GM20431 (cell line): ENCODE data around the gene KCNQ5.

ENCODE experiments used
- in situ Hi-C: fragments of 300-500 bp; cut with MseI, MboI; formaldehyde crosslinking; loops from one replicate; pipeline ENCODE4 v1.15.0; 2020; ENCODE audit warnings: low sequenced_read_pairs; ENCODE audit not compliant: unreplicated experiment

Gene KCNQ5

DNA sequence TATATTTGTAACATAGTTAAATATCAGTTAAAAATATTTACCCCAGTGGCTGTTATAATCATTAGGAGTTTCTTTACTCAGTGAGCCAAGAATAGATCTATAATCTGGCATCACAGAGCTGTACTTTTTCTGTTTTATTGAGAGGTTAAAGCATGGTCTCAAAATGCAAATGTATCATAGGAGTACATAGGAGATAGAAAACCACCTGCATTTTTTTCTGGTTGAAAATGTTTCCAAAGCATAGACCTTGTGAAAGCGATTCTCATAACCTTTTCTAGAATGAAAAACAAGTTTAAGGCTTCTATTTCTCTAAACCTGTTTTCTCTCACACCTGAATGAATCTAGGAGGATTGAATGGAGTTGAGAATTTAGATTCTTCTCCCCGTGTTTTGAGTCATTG lies 14.4 kb downstream of the KCNQ5 start:
- in situ Hi-C loops: no loop called here

DNA sequence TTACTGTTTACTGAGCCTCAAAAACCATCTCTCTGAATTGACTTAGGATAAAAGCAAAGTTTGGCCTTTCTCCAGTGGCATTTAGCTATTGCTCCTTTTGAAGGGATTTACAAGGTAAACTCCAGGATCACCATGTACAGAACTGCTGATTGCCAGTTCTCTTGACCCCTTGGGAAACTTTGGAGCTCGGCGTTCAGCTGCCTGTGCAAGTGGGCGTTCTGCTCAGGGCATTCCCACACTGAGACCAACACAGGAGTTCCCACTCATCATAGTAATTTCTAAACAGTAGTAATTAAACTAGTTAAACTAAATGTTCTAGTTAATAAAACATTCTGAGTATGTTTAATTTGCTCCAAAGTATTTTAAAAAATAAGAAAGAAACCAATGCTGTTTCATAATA lies 14.9 kb downstream of the KCNQ5 start:
- in situ Hi-C loops: no loop called here

DNA sequence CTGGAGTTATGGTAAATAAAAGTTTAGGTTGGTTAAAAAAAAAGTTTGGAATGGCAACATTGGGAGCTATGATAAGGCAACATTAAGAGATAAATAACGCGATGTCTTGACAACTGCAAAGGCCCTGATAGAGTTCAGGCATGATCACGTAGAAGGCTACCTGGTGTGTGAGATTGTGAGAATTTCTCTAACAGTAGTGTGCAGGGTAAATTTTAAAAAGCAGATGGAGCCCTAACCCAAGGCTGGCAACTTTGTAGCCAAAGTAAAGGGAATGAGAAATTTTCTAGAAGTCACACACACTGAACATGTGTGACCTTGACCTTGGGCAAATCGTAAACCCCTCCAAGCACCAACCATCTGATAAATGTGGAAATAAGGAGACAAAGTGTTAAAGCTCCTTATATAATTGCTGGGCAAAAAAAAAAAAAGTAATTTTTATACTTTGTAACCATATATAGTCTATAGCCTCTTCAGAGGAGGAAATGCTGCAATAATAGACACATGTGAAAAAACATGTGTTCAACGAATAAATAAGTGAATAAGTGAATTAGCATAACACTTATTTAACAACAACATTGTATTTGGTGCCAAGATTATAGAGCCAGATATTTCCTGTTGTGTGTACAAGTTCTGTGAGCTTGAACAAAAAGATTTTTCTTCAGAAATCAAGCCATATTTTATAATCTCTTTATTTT lies 18.2 kb downstream of the KCNQ5 start:
- in situ Hi-C loops: no loop called here

DNA sequence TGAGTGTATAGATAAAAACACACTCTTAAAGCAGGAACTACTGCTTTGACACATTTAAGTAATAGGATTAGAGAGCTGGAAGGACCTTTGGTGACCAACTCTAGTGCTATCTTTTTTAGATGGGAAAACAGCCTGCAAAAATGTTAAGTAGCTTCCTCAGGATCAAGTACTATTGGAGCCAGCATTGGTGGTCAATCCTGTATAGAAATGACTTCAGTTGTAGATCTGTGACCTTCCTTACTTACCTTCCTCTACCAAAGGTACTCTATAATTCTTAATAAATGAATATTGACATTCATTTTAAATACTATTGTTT lies 18.7 kb downstream of the KCNQ5 start:
- in situ Hi-C loops: no loop called here

DNA sequence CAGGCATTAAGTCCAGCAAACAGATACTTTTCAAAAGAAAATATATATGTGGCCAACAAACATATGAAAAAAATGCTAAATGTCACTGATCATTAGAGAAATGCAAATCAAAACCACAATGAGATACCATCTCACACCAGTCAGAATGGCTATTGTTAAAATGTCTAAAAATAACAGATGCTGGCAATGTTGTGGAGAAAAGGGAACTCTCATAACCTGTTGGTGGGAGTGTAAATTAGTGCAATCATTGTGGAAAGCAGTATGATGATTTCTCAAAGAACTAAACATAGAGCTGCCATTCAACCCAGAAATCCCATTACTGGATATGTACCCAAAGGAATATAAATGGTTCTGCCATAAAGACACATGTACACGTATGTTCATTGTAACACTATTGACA lies 20.6 kb downstream of the KCNQ5 start:
- in situ Hi-C loops: no loop called here

DNA sequence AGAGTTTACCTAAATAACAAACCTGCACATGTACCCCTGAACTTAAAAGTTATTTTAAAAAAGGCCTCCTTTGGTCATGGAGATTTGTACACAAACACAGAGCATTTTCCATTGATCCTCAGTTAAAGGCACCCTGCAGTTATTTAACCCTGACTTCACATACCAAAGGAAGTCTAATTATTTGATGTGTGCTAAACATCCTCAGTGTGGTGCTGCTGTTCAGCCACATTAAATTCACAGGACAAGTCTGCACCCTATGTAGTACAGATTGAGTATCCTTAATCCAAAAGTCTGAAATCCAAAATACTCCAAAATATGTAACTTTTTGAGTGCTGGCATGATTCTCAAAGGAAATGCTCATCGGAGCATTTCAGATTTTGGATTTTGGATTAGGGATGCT lies 21.4 kb downstream of the KCNQ5 start:
- in situ Hi-C loops: no loop called here

DNA sequence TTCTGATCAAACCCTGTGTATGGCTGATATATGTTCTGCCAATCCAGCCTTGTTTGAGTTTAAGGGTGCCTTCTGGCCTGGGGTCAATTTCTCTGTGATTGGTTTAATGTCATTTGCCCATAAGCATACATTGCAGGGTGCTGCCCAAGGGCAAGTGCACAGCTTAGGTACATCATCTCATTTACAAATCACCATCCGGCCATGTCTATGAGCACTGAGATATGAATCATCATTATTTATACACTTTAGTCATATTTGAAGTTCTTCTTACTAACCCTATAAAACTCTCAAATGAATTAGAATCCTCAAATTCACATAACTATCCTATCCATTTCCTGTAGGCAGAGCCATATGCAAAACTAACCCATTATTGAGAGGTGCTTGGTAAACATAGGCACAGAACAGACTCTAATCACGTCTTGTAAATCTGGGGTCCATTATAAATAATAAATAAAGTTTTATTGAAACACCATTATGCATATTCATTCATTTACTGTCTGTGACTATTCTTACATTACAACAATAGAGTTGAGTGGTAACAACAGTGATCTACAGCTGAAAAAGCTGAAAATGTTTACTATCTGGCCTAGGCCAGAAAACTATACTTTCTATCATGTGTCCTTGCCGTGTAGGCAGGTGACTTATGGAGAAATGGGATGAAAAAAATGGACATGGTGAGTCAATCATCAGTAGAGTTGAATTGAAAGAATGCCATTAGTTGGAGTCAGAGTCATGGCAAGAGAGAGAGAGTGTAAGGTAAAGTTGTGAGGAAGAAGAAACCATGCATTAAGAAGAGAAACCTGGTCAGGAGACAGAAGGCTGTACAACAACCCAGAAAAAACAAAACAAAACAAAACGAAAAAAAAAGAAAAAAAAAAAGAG lies 25.0 kb downstream of the KCNQ5 start:
- in situ Hi-C loops: no loop called here

DNA sequence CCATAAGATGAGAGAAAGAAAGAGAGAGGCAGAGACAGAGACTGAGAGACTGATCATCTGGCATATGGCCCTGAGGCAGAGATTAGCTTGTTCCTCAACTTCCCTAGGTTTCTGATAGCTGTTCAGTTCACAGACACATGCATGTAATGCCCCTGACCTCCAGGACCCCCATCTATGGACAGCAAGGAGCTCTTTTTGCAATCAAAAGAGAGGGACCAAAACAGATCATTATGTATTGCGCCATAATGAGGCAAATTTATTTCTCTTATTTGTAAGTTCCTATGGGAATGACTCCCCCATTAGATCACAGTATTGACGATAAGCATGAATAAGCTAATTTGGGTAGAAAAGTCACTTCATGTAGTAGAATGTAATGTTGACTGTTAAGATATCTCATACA lies 25.6 kb downstream of the KCNQ5 start:
- in situ Hi-C loops: no loop called here

DNA sequence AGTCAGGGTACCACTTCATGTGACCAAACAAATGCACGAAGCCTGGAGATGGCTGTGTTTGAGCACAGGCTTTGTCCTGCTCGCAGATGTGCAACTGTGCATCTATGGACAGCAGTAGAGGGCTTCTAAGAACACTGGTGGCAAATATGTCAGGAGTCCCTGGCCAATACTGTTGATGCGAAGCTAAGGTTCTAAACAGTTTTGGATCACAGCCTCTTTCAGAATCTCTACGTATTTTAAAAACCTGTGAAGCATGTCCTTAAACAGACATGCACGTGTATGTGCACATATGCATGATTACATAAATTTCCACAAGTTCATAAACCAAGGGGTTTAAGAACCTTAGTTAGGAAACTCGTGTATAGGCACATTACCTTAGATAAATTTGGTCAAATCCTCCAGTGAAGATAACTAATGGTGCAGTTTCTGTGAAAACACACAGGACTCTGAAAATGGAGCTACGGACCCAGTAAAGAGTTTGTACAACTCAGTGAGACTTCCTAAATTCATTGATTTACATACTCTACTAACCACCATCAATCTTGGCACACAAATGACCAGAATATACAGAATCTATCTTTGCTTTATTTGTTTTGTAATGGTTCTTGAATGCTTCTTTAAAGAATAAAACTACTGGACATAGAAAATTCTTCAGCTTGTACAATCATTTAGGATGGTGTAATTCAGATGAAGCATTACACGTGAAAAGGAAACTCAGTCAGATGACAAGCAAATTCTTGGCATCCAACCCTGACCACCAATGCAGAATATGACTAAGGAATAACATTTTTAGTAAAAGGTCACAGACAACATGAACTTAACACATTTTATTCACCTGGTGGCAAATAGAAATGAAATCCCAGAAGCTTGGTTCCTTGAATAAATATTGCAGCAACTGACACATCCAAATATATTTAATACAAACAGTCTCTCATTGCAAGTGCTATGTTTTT lies 27.4 kb downstream of the KCNQ5 start:
- in situ Hi-C loops: no loop called here

DNA sequence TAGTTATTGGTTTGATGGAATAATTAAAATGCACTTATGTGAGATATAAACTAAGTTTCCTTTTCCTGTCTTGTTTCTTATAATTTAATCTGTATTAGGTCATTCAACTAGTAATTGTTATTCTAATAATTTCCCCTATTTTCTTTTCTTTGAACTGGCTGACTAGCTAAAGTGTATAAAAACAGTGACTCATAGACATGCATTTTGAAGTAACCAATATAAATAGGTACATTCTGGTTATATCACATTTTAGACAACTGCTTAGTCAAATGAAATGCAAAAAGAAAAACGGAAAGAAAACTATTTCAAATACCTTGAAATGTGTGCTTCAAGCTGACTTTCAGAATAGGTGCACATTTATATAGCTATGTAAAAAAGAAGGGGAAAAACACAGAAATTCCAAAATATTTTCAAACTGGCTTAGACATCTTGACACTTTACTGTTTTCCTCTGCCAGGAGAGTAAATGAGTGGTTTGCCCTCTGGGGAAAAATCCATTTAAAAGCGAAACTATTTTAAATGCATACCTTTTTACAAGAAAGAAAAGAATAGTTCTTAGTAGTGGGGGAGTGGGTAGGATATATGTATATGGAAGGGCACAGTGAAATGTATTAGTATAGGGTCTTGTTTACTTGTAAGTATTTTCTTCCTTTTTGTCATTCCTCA lies 28.3 kb downstream of the KCNQ5 start:
- in situ Hi-C loops: no loop called here

DNA sequence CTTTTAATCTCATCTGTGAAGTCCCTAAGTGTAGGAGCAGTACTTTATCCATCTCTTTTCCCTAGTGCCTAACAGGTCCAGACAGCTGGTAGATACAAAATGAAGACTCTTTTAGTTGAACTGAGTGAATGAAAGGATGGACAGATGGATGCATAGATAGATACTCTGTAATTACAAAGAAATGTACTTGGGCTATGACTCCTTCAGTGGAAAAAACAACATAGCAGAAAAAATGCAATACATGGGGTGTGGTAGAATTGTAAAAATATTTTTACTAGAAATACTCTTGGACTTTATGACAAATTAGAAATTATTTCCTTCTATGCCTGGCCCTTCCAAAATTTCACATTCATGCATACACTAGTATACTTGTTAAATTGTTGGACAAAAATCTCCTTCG lies 29.3 kb downstream of the KCNQ5 start:
- in situ Hi-C loops: no loop called here

DNA sequence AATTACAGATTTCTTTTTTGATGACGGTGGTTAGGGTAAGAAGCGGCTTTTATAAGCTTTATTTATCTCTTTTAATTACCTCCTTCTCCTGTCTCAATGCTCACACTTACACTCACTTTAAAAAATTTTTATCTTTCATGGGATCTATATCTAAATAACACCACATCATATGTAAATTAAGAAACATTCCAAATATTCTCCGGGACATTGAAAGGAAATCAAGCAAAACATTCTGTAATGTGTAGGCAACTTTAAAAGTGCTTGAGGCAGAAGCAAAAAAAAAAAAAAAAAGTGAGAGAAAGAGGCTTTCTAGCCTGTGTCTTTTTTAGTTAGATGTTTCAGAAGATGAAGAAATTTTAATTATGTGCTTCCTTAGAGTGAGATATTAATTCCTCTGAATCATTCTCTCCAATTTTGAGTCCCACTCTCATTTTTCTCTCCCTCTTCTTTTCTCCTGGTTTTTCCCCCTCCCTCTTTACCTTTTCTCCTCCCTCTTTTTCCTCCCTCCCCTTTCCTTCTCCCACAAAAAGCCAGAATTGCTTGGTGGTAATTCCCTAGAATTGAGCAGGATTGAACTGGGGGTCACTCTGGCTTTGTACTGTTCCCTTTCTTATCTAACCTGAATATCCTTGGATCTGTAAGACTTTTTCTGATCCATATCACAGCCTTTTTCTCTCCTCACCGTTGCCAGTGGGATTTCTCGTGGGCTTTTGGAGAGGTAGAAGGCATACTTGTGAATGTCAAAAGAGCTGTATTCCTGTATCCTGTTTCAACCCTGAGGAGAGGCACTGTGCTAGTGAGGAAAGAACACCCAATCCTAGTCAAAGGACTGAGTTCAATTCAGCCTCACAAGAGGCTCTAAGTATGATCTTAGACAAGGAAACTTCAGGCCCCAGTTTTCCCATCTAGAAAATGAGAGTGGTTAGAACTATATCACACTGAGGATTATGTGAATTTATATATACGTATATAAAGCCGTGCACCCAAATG lies 30.4 kb downstream of the KCNQ5 start:
- in situ Hi-C loops: no loop called here

DNA sequence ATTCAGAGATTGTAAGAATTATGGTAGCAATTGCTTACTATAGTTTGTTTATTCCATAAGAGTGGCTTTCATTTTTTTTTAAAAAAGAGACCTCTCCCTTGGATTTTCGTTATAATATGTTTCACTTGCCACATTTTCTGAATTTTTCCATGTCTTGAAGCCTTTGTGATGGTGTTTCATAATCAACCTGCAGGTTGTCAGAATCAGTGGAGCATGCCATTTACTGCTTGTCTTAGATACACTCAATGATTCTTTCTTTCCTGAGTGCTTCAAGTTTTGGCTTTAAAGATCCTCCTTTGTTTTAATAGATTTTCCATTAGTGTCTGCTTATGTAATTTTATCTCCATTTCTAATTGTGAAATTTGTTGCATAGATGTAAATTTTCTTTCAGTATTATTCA lies 31.2 kb downstream of the KCNQ5 start:
- in situ Hi-C loops: no loop called here

DNA sequence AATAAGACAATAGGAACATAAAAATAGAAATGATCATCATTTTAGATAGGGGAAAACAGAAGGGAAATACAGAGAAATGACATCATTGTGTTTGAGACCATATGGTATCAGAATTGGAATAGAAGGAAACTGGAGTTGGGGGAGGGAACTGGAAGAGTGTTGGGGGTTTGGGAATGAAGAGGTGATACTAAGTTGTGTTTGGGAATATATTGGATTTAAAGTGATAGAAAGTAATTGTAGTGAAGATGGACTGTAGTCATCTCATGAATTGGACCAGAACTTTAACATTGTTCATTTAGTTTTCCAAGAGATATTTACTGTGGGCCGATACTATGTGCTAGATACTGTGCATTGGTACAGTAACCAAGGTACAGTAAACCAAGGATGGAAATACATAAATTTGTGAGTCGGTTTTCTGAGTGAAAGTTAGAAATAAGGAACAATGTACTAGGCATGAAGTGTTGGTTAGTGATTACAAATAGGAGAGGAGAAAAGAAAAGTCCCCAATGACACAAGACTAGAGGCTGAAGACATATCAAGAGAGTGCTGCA lies 32.3 kb downstream of the KCNQ5 start:
- in situ Hi-C loops: no loop called here

DNA sequence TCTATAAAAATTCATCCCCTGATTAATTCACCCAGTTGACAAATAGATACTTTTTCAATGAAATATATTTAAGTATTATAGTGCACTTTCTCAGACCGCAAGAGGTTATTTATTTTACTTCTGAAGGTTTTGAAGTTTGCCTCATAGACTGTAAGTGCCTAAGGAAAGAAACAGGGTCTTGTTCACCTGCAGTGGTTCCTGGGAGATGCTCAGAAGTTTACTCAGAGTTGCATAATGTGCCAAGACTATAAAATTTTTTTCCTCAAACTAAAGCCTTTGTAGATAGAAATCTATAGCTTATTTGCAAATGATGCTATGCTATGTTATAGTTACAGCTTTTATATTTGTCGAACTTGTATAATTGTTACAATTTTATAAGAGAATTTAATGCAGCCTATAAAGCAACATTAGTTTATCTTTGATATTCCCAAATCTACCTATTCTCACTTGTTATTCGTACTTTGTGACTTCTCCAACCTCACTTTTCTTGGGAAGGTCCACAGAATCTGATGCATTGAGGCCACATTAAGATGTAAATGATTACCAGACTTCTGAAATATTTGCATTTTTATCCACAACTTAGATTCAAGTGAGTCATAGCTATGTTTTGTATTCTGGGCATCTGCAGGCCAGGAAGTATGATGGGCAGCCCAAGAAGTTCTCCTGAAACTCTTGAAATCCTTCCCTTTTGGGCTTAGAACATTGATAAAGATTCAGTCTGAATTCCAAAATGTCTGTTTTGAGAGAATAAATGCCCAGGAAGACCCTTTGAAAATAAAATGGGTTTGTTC lies 35.7 kb downstream of the KCNQ5 start:
- in situ Hi-C loops: no loop called here

DNA sequence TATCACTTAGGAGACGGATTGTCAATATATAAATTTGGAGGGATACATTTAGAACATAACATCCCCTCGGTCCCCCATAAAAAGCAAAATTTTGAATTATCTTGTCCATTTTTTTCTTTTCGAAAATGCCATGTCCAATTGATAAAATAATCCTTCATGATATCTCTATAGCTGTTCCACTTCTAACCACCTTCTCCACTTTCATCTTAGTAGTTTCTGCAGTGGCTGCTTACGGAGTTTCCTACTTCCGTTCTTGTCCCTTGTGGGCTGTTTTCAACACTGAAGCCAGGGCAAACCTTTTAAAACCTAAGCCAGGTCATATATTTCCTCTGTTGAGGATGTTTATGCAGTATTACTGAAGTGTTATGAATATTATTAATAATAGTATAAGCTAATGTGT lies 37.9 kb downstream of the KCNQ5 start:
- in situ Hi-C loops: no loop called here

DNA sequence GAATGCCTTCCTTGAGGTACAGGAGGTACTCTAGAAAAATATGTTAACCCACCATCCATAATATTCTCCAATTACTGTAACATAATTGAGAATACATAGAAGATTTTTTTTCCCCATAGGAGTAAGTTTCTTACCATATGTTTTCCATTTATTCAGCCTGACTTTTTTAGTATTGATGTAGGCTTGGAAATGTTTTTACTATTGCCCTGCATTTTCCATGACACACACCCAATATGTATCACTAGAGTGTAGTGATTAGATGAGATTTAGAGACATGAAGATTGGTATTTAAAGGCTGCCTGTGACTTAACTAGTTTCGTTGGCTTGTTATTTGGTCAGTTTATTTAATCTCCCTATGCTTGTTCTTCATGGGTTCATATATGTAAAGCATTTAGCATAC lies 39.5 kb downstream of the KCNQ5 start:
- in situ Hi-C loops: no loop called here

DNA sequence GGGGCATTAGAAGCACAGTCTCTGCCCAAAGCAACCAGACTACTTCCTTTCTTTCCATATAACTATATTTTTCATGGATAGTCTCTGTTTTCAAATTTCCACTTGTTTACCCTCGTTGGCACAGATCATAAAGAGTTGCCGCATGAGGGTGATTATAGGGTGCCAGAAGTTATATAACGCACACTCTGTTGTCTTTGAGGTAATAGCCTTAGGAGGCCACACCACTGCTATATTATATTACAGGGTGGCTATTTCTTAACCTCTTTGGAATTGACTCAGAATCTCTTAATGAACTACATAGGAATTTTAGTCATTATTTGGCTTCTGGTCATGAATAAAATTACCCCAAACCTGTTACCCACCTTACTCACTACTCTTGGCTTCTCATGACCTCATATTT lies 43.7 kb downstream of the KCNQ5 start:
- in situ Hi-C loops: no loop called here
